GM13977 (cell line): ENCODE data around the gene SLC9A4.

Source experiments
- DNase-seq: peaks from one replicate; pipeline ENCODE4 v3.0.0; 2012; ENCODE audit warnings: low spot score
- in situ Hi-C: fragments of 300-500 bp; cut with MboI; formaldehyde crosslinking; loops from one replicate; pipeline ENCODE4 v1.12.0; 2022; ENCODE audit warnings: low sequenced_read_pairs, low pct_unique_long_range_greater_than_20kb, mixed read lengths, inconsistent platforms; ENCODE audit not compliant: unreplicated experiment
- TF ChIP-seq, protein P1 (sequence below): IDR thresholded peaks from 2 replicates; pipeline ENCODE4 v1.5.1; 2012; ENCODE audit warnings: mild to moderate bottlenecking, control low read depth; ENCODE audit not compliant: insufficient read depth; ENCODE audit errors: extremely low read depth, missing control alignments

The SLC9A4 gene

GRCh38 chr2:102522890-102523289, 49.9 kb downstream of the SLC9A4 start:
- no peak for DNase-seq
- in situ Hi-C loops = no loop called here
- TF ChIP-seq, protein P1, sequence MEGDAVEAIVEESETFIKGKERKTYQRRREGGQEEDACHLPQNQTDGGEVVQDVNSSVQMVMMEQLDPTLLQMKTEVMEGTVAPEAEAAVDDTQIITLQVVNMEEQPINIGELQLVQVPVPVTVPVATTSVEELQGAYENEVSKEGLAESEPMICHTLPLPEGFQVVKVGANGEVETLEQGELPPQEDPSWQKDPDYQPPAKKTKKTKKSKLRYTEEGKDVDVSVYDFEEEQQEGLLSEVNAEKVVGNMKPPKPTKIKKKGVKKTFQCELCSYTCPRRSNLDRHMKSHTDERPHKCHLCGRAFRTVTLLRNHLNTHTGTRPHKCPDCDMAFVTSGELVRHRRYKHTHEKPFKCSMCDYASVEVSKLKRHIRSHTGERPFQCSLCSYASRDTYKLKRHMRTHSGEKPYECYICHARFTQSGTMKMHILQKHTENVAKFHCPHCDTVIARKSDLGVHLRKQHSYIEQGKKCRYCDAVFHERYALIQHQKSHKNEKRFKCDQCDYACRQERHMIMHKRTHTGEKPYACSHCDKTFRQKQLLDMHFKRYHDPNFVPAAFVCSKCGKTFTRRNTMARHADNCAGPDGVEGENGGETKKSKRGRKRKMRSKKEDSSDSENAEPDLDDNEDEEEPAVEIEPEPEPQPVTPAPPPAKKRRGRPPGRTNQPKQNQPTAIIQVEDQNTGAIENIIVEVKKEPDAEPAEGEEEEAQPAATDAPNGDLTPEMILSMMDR = no peak

GRCh38 chr2:102523651-102524050, 50.6 kb downstream of the SLC9A4 start:
- TF ChIP-seq, protein P1 = no peak
- DNase-seq = no peak
- in situ Hi-C loops = no loop called here

- in situ Hi-C loops = no loop called here
- TF ChIP-seq, protein P1 = no peak
- no peak for DNase-seq
These were observed 54.1 kb downstream of the SLC9A4 start for GRCh38 chr2:102527086-102527485.

DNA sequence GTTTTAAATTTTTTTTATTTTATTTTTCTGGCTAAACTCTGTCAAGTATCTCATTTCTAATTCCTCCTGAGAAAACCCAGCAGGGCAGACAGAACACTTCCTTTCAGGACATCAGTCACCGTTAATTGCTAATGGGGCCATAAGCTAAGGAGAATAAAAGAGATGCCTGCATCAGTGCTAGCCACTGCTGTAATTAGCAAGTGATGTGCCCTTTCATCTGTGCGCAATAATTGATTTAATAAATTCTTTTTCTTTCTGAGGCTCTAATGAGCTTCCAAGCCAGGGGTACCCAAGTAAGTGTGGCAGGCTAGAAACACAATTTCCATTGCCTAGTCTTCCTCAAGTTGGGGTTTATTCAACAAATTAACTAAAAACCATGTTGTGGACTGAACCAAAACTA, 65.5 kb downstream of the SLC9A4 start:
- TF ChIP-seq, protein P1 = no peak
- in situ Hi-C loops = no loop called here
- no peak for DNase-seq

- in situ Hi-C loops = no loop called here
These were observed 67.9 kb downstream of the SLC9A4 start for GRCh38 chr2:102540882-102541281.

GRCh38 chr2:102544182-102544581, 71.2 kb downstream of the SLC9A4 start:
- DNase-seq = no peak
- TF ChIP-seq, protein P1 = no peak
- in situ Hi-C loops = no loop called here

More at GRCh38 chr2:102540882-102541281, 67.9 kb downstream of the SLC9A4 start:
- DNase-seq = no peak
- TF ChIP-seq, protein P1 = no peak

DNA sequence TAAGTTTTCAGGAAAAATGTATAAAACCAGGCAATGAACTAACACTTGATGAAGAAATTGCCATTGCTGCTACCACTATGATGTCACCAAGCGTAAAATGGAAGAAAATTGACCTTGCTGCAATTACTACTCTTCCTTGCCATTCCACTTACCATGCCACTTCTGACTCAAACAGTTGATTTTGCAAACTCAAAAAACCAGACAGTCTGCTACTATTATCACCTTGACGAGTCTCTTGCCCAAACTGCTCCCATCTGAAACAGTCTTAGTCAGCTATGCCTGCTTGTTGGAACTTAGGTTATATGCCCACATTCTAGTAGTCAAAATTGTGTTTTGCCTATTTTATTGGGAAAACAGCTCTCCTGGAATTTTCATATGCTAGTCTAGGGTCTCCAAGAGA, 74.4 kb downstream of the SLC9A4 start:
- in situ Hi-C loops = no loop called here
- TF ChIP-seq, protein P1 = no peak
- no peak for DNase-seq
